ENCODE measurements around the gene ORM2. TPM values are rescaled to one million over a fixed set of nuclear protein-coding genes. Genes with fewer than 3 reads are reported as not detected.

ORM2 gene
- total and polyA plus RNA-seq, 2 of the 8 experiments (the other 6 are each of a cell fraction or from before 2014, with no cell fraction given): 1.3 TPM; not detected in 1

DNA sequence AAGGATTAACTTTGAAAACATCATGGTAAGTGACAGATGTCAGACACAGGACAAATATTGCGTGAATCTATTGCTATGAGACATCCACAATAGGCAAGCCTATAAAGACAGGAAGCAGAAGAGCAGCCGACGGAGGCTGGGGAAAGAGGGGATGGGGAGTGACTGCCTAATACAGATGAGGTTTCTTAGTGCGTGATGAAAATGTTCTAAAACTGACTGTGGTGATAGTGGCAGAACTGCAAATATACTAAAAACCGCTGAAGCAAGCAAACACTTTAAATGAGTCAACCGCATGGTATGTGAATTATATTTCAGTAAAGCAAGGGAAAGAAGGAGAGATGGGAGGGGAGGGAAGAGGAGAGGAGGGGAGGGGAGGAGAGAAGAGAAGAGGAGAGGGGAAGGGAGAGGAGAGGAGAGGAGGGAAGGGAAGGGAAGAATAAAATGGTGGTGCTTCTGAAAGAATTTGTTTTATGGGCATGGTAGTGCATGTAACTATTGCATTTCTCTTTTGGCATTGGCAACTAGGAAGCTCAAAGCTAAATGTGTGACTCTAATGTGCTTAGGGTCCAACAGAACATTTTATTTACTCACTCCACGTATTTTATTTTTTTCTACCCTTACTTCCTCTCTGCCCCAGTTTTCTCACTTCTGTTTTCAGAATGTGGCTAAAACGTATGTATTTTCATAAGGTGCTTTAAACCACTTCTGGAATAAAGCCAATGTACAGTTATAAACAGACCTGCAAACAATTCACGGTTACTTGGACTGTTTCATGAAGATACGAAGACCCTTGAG lies 36.9 kb downstream of the ORM2 start:
- Histone ChIP-seq H3K27me3 (replicated peaks in 1 of 4; ENCODE audit: control insufficient read depth in 3 of 4, extremely low read depth in 1 of 4, insufficient read depth in 3 of 4, low read length in 3 of 4) (no peaks in the 10 kb centered on the region), H3K79me2 (ENCODE audit: control insufficient read depth in 1 of 2, insufficient read depth in 2 of 2, low read length in 2 of 2) (no peaks in the 10 kb centered on the region), H3K23me2 (ENCODE audit: low read depth, low read length) (peaks cover 11% of the 10 kb centered on the region; the same call in 1 of the 2 replicates), H3K79me1 (ENCODE audit: low read depth, low read length) (no peaks in the 10 kb centered on the region), H3K4ac (replicated peaks; ENCODE audit: insufficient read length, low read depth, low read length) (no peak overlapping the region), H3K23ac (ENCODE audit: insufficient read length) (no peak overlapping the region), H3K4me1 (replicated peaks in 1 of 4; ENCODE audit: control insufficient read depth in 3 of 4, insufficient read depth in 4 of 4, low read length in 3 of 4) (peaks cover 7 to 24% (median 12%) of the 10 kb centered on the region in 4 experiments; a peak in 6 of 7 replicates), H4K8ac (ENCODE audit: extremely low read depth, insufficient read depth, low read length) (no peak overlapping the region), H4K91ac (replicated peaks; ENCODE audit: insufficient read length, low read length) (no peak overlapping the region), H4K20me1 (replicated peaks in 1 of 2; ENCODE audit: control insufficient read depth in 1 of 2, insufficient read depth in 2 of 2, low read length in 2 of 2) (peaks cover 0 to 2% of the 10 kb centered on the region in 2 experiments), H3K18ac (ENCODE audit: extremely low read depth, low read length) (no peak overlapping the region), H2BK12ac (ENCODE audit: low read depth, low read length) (no peak overlapping the region), H4K5ac (ENCODE audit: insufficient read length, low read depth, low read length) (no peak overlapping the region), H2AFZ (ENCODE audit: low read length) (no peak overlapping the region), H3K56ac (replicated peaks; ENCODE audit: insufficient read length, low read depth, low read length) (no peak overlapping the region), H2BK15ac (ENCODE audit: low read length) (no peak overlapping the region), H3K4me2 (ENCODE audit: insufficient read depth in 1 of 2, low read depth in 2 of 2, low read length in 2 of 2) (no peak overlapping the region), H3K14ac (ENCODE audit: insufficient read length) (no peak overlapping the region), H2BK5ac (ENCODE audit: low read depth, low read length) (no peak overlapping the region), H2BK20ac (ENCODE audit: low read length) (no peak overlapping the region), H3K27ac (ENCODE audit: low read depth, low read length) (no peak overlapping the region), H3K4me3 (ENCODE audit: extremely low read depth in 1 of 4, insufficient read depth in 2 of 4, low read depth in 3 of 4, low read length in 4 of 4) (no peak overlapping the region), H3K36me3 (ENCODE audit: control insufficient read depth in 2 of 4, insufficient read depth in 4 of 4, low read length in 3 of 4) (peaks cover 3 to 41% (median 28%) of the 10 kb centered on the region in 4 experiments; a peak in 7 of 8 replicates), H3K9me3 (ENCODE audit: insufficient read depth in 2 of 2, low read depth in 1 of 2, low read length in 1 of 2) (no peaks in the 10 kb centered on the region), H2AK5ac (ENCODE audit: low read depth, low read length) (no peak overlapping the region), H3K9ac (replicated peaks in 1 of 4; ENCODE audit: extremely low read depth in 1 of 4, low read depth in 3 of 4, low read length in 3 of 4) (no peak overlapping the region), H2BK120ac (replicated peaks; ENCODE audit: low read depth, low read length) (no peak overlapping the region)
- DNase-seq (ENCODE audit: low read depth in 1 of 2, low spot score in 2 of 2) (no peak), FAIRE-seq (no peak)
- TF ChIP-seq GABPA (IDR thresholded peaks at IDR 0.05; ENCODE audit: borderline replicate concordance, insufficient read depth, low read length) (no peak), SIX5 (IDR thresholded peaks at IDR 0.05; ENCODE audit: low read depth, low read length) (no peak), RNF2 (IDR thresholded peaks at IDR 0.05; ENCODE audit: borderline replicate concordance, low read depth, low read length, missing control alignments, poor library complexity, severe bottlenecking) (no peak), EGR1 (IDR thresholded peaks at IDR 0.05; ENCODE audit: borderline replicate concordance, low read depth, low read length) (no peak), CREB1 (IDR thresholded peaks at IDR 0.05) (no peak), ZNF274 (IDR thresholded peaks at IDR 0.05; ENCODE audit: borderline replicate concordance, extremely low read depth, low read length) (no peak), CHD1 (IDR thresholded peaks at IDR 0.05; ENCODE audit: low read depth, low read length) (no peak), TEAD4 (IDR thresholded peaks at IDR 0.05; ENCODE audit: low read depth, low read length) (no peak), SAP30 (IDR thresholded peaks at IDR 0.05; ENCODE audit: insufficient read depth, insufficient replicate concordance, low read length) (no peak), HDAC2 (IDR thresholded peaks at IDR 0.05; ENCODE audit: borderline replicate concordance in 1 of 2, low read depth in 2 of 2, low read length in 2 of 2) (no peak)
- ChIA-PET POLR2A (ENCODE audit: partially characterized antibody) (interaction anchor here (1.0 to 1.4 kb wide), 4 partner anchors 10 to 49 kb away, joined by 3 to 4 read pairs (median 3); no protein-coding TSS in a partner anchor), CTCF (ENCODE audit: partially characterized antibody) (interaction anchor here (0.5 to 1.7 kb wide), 5 partner anchors 20 to 38 kb away, joined by 3 read pairs; no protein-coding TSS in a partner anchor)
- WGBS, 2 experiments (ENCODE audit: extremely low coverage in 1 of 2, insufficient coverage in 1 of 2, insufficient read length in 1 of 2, insufficient replicate concordance in 2 of 2, low coverage in 1 of 2, low lambda C conversion rate in 2 of 2, missing lambda C conversion rate in 1 of 2): 85 to 100% methylated on average over 1 to 10 of the region's 10 CpGs
